H1 (cell line): ENCODE data around the gene RAD51D. TPM values are rescaled to one million over a fixed set of nuclear protein-coding genes. Genes with fewer than 3 reads are reported as not detected.

Experiments
- CTCF ChIA-PET: fragments of 300-600 bp; sonication (Branson Sonifier 250); formaldehyde crosslinking; loops from one replicate; lab custom pipeline; 2021; ENCODE audit not compliant: partially characterized antibody; lab: Charles Lee
- POLR2A ChIA-PET: fragments of 300-600 bp; sonication (Branson Sonifier 250); formaldehyde crosslinking; loops from one replicate; lab custom pipeline; 2021; ENCODE audit warnings: inconsistent platforms; ENCODE audit not compliant: partially characterized antibody; lab: Charles Lee
- DNase-seq, 2 experiments: peaks; one replicate each; pipeline versions ENCODE4 v3.0.0 to v3.0.0-alpha.2; 2010 to 2022; ENCODE audit warnings: low spot score in 2 of 2, low read depth in 1 of 2, mixed read lengths in 1 of 2
- FAIRE-seq: peaks from 2 replicates; lab custom pipeline; 2011; peaks lifted over from hg19 to GRCh38; lab: Jason Lieb, UNC
- H2AFZ ChIP-seq: 2 replicates; pipeline ENCODE4 v1.8.1; 2012; ENCODE audit warnings: low read length, inconsistent platforms
- H2AK5ac ChIP-seq: 2 replicates; pipeline ENCODE4 v1.6.1; 2013; ENCODE audit warnings: low read depth, low read length
- H2BK120ac ChIP-seq: replicated peaks from 2 replicates; pipeline ENCODE3; 2013; ENCODE audit warnings: low read depth, low read length, inconsistent platforms
- H2BK12ac ChIP-seq: 2 replicates; pipeline ENCODE4 v1.6.1; 2013; ENCODE audit warnings: low read depth, low read length
- H2BK15ac ChIP-seq: 2 replicates; pipeline ENCODE4 v1.6.1; 2013; ENCODE audit warnings: low read length
- H2BK20ac ChIP-seq: 2 replicates; pipeline ENCODE4 v1.6.1; 2013; ENCODE audit warnings: low read length
- H2BK5ac ChIP-seq: 2 replicates; pipeline ENCODE4 v1.6.1; 2013; ENCODE audit warnings: low read depth, low read length
- H3K14ac ChIP-seq: 2 replicates; pipeline ENCODE4 v1.6.1; 2013; ENCODE audit warnings: inconsistent platforms; ENCODE audit not compliant: insufficient read length
- H3K18ac ChIP-seq: 2 replicates; pipeline ENCODE4 v1.6.1; 2013; ENCODE audit warnings: low read length; ENCODE audit errors: extremely low read depth
- H3K23ac ChIP-seq: 2 replicates; pipeline ENCODE4 v1.6.1; 2013; ENCODE audit warnings: inconsistent platforms; ENCODE audit not compliant: insufficient read length
- H3K23me2 ChIP-seq: 2 replicates; pipeline ENCODE4 v1.6.1; 2013; ENCODE audit warnings: low read depth, low read length
- H3K27ac ChIP-seq: 2 replicates; pipeline ENCODE4 v1.6.1; 2011; ENCODE audit warnings: low read depth, low read length, inconsistent platforms
- H3K27me3 ChIP-seq, 4 experiments: replicated peaks in 1 of 4; 1 replicate in 1 of 4; 2 replicates in 3 of 4; pipeline versions ENCODE4 v1.6.1 to v1.8.1; 2011 to 2013; ENCODE audit warnings: low read length in 3 of 4, mild to moderate bottlenecking in 3 of 4, inconsistent platforms in 2 of 4, mixed read lengths in 2 of 4, moderate library complexity in 1 of 4; ENCODE audit not compliant: control insufficient read depth in 3 of 4, insufficient read depth in 3 of 4; ENCODE audit errors: extremely low read depth in 1 of 4
- H3K36me3 ChIP-seq, 4 experiments: 2 replicates each; pipeline versions ENCODE4 v1.6.1 to v1.8.1; 2011 to 2013; ENCODE audit warnings: mild to moderate bottlenecking in 4 of 4, low read length in 3 of 4, moderate library complexity in 2 of 4, control low read depth in 1 of 4, inconsistent platforms in 1 of 4; ENCODE audit not compliant: insufficient read depth in 4 of 4, control insufficient read depth in 2 of 4
- H3K4ac ChIP-seq: replicated peaks from 2 replicates; pipeline ENCODE3; 2013; ENCODE audit warnings: low read length, low read depth, mixed read lengths, inconsistent platforms; ENCODE audit not compliant: insufficient read length
- H3K4me1 ChIP-seq, 4 experiments: replicated peaks in 1 of 4; 1 replicate in 1 of 4; 2 replicates in 3 of 4; pipeline versions ENCODE4 v1.6.1 to v1.8.1; 2011 to 2013; ENCODE audit warnings: low read length in 3 of 4, inconsistent platforms in 2 of 4, mixed read lengths in 1 of 4; ENCODE audit not compliant: insufficient read depth in 4 of 4, control insufficient read depth in 3 of 4
- H3K4me2 ChIP-seq, 2 experiments: 2 replicates each; pipeline versions ENCODE4 v1.6.1 to v1.8.1; 2011 to 2013; ENCODE audit warnings: low read depth in 2 of 2, low read length in 2 of 2, control low read depth in 1 of 2, inconsistent platforms in 1 of 2, mild to moderate bottlenecking in 1 of 2; ENCODE audit not compliant: insufficient read depth in 1 of 2
- H3K4me3 ChIP-seq, 4 experiments: fragments of 200-600, 300-600 bp in 1 of 4; sonication (generic), shearing (Covaris generic), sonication (Bioruptor Twin) in 1 of 4; 2 replicates each; pipeline versions ENCODE4 v1.5.1 to v1.8.1; 2011 to 2016; ENCODE audit warnings: low read length in 4 of 4, low read depth in 3 of 4, control low read depth in 2 of 4, inconsistent platforms in 2 of 4, mild to moderate bottlenecking in 2 of 4, mixed read lengths in 1 of 4, moderate library complexity in 1 of 4; ENCODE audit not compliant: insufficient read depth in 2 of 4; ENCODE audit errors: extremely low read depth in 1 of 4
- H3K56ac ChIP-seq: replicated peaks from 2 replicates; pipeline ENCODE3; 2013; ENCODE audit warnings: low read depth, mild to moderate bottlenecking, mixed read lengths, low read length, inconsistent platforms; ENCODE audit not compliant: insufficient read length
- H3K79me1 ChIP-seq: 2 replicates; pipeline ENCODE4 v1.6.1; 2013; ENCODE audit warnings: low read depth, low read length, control low read depth
- H3K79me2 ChIP-seq, 2 experiments: 2 replicates each; pipeline versions ENCODE4 v1.6.1 to v1.8.1; 2012 to 2013; ENCODE audit warnings: low read length in 2 of 2, mild to moderate bottlenecking in 2 of 2, inconsistent platforms in 1 of 2; ENCODE audit not compliant: insufficient read depth in 2 of 2, control insufficient read depth in 1 of 2
- H3K9ac ChIP-seq, 4 experiments: replicated peaks in 1 of 4; 1 replicate in 1 of 4; 2 replicates in 3 of 4; pipeline versions ENCODE4 v1.6.1 to v1.8.1; 2011 to 2013; ENCODE audit warnings: low read depth in 3 of 4, low read length in 3 of 4, control low read depth in 2 of 4, mild to moderate bottlenecking in 2 of 4, moderate library complexity in 2 of 4, inconsistent platforms in 1 of 4; ENCODE audit errors: extremely low read depth in 1 of 4
- H3K9me3 ChIP-seq, 2 experiments: 2 replicates each; pipeline versions ENCODE4 v1.6.1 to v1.8.1; 2012 to 2013; ENCODE audit warnings: mild to moderate bottlenecking in 2 of 2, moderate library complexity in 2 of 2, control low read depth in 1 of 2, inconsistent platforms in 1 of 2, low read depth in 1 of 2, low read length in 1 of 2, mixed read lengths in 1 of 2; ENCODE audit not compliant: insufficient read depth in 2 of 2
- H4K20me1 ChIP-seq, 2 experiments: replicated peaks in 1 of 2; 2 replicates each; pipeline versions ENCODE3 to v1.8.1; 2011 to 2013; ENCODE audit warnings: inconsistent platforms in 2 of 2, low read length in 2 of 2, mild to moderate bottlenecking in 1 of 2; ENCODE audit not compliant: insufficient read depth in 2 of 2, control insufficient read depth in 1 of 2
- H4K5ac ChIP-seq: 2 replicates; pipeline ENCODE4 v1.6.1; 2013; ENCODE audit warnings: low read length, low read depth, mixed read lengths, inconsistent platforms; ENCODE audit not compliant: insufficient read length
- H4K8ac ChIP-seq: 2 replicates; pipeline ENCODE4 v1.8.0; 2013; ENCODE audit warnings: mild to moderate bottlenecking, moderate library complexity, low read length, inconsistent platforms; ENCODE audit not compliant: insufficient read depth; ENCODE audit errors: extremely low read depth
- H4K91ac ChIP-seq: replicated peaks from 2 replicates; pipeline ENCODE3; 2013; ENCODE audit warnings: low read length, mixed read lengths, inconsistent platforms; ENCODE audit not compliant: insufficient read length
- EZH2 ChIP-seq: fragments of 200-600 bp; sonication (generic); IDR thresholded peaks from 2 replicates; pipeline ENCODE4 v1.7.1; 2012; ENCODE audit warnings: low read depth, mild to moderate bottlenecking, moderate library complexity, low read length, inconsistent platforms; ENCODE audit not compliant: severe bottlenecking
- RBBP5 ChIP-seq: IDR thresholded peaks from 2 replicates; pipeline ENCODE4 v1.7.1; 2012; ENCODE audit warnings: low read depth, mild to moderate bottlenecking, inconsistent platforms, low read length, moderate library complexity, borderline replicate concordance
- SAP30 ChIP-seq: fragments of 300-600 bp; sonication (generic); IDR thresholded peaks from 2 replicates; pipeline ENCODE4 v1.7.1; 2012; ENCODE audit warnings: low read length, moderate library complexity, mild to moderate bottlenecking, inconsistent platforms; ENCODE audit not compliant: insufficient read depth, insufficient replicate concordance
- SIX5 ChIP-seq: IDR thresholded peaks from 2 replicates; pipeline ENCODE4 v1.6.1; 2011; ENCODE audit warnings: mild to moderate bottlenecking, low read depth, low read length
- YY1 ChIP-seq: IDR thresholded peaks from 2 replicates; pipeline ENCODE4 v1.6.1; 2011; ENCODE audit warnings: low read depth, mild to moderate bottlenecking, low read length
- WGBS, 2 experiments: shearing (Covaris generic) in 1 of 2; methylation state at CpG; one replicate each; pipeline versions ENCODE4 v1.1.6 to v1.1.7; 2013 to 2015; ENCODE audit warnings: low lambda C conversion rate in 2 of 2, mixed read lengths in 2 of 2, inconsistent platforms in 1 of 2, low coverage in 1 of 2, missing lambda C conversion rate in 1 of 2; ENCODE audit not compliant: insufficient replicate concordance in 2 of 2, insufficient coverage in 1 of 2, insufficient read length in 1 of 2; ENCODE audit errors: extremely low coverage in 1 of 2, missing lambda C conversion rate in 1 of 2; 5-methylcytosine and 5-hydroxymethylcytosine counted together
- polyA plus RNA-seq, 7 experiments: library from polyadenylated mRNA; depleted of rRNA in 3 of 7; stranded (reverse) in 5 of 7; unstranded in 2 of 7; fragments of >200 nt in 5 of 7; fragments of 200-250 nt in 2 of 7; gene quantifications; 1 replicate in 5 of 7; 2 replicates in 1 of 7; 4 replicates in 1 of 7; pipeline versions ENCODE4 v1.2.1 to v1.2.3, GENCODE V29; 2011 to 2013; ENCODE audit warnings: missing spikeins in 2 of 7, mixed read lengths in 2 of 7
- total RNA-seq: library from RNA; stranded (reverse); fragmentation: NEBNext Ultra II Directional; extraction: Animal tissue kit (Norgen Biotek cat#: 25700); gene quantifications from 2 replicates; pipeline ENCODE4 v1.2.1, GENCODE V29; 2021

The RAD51D gene
- total and polyA plus RNA-seq, 2 of the 8 experiments (the other 6 are each of a cell fraction or from before 2014, with no cell fraction given) = 10.2 to 12.9 TPM

- Histone ChIP-seq H4K5ac (no peak overlapping the region), H3K23ac (no peak overlapping the region), H3K27me3 (no peaks in the 10 kb centered on the region; a peak in 1 of 7 replicates), H3K14ac (no peak overlapping the region), H2BK12ac (no peak overlapping the region), H4K91ac (no peak overlapping the region), H2BK20ac (no peak overlapping the region), H3K27ac (no peak overlapping the region), H3K79me1 (no peaks in the 10 kb centered on the region), H3K79me2 (no peaks in the 10 kb centered on the region), H2AFZ (no peak overlapping the region), H3K23me2 (no peaks in the 10 kb centered on the region), H2AK5ac (no peak overlapping the region), H3K36me3 (peaks cover 43 to 71% (median 66%) of the 10 kb centered on the region in 4 experiments), H3K56ac (no peak overlapping the region), H2BK5ac (no peak overlapping the region), H3K9me3 (peaks cover 0 to 3% of the 10 kb centered on the region in 2 experiments; a peak in 1 of 4 replicates), H2BK120ac (no peak overlapping the region), H3K4me3 (no peak overlapping the region), H4K8ac (no peak overlapping the region; the same call in 1 of the 2 replicates), H3K9ac (no peak overlapping the region), H3K4me2 (no peak overlapping the region), H3K4ac (no peak overlapping the region), H3K18ac (no peak overlapping the region), H4K20me1 (peaks cover 5 to 25% of the 10 kb centered on the region in 2 experiments), H3K4me1 (no peaks in the 10 kb centered on the region), H2BK15ac (no peak overlapping the region)
- no peak for DNase-seq
- ChIA-PET POLR2A (interaction anchor here (0.5 to 7.5 kb wide), 2 partner anchors 6 to 154 kb away, joined by 3 to 84 read pairs; partner anchors contain the start of gene NLE1), CTCF (interaction anchor here (0.7 kb wide), 1 partner anchor 13 kb away, joined by 3 read pairs; the partner anchor contains the start of gene RAD51D)
- TF ChIP-seq SAP30 = no peak
- no peak for TF ChIP-seq EZH2
- TF ChIP-seq RBBP5 = no peak
- no peak for TF ChIP-seq SIX5
- no peak for TF ChIP-seq YY1
- WGBS, 2 experiments = 89% methylated on average over 22 of the region's 22 CpGs; no CpG with 5 or more reads in 1 of the 2 experiments
- FAIRE-seq = no peak
Measured at GRCh38 chr17:35132816-35133550, 13.3 kb upstream of the RAD51D start.
